ENCODE results near the gene IVL.

IVL gene

DNA sequence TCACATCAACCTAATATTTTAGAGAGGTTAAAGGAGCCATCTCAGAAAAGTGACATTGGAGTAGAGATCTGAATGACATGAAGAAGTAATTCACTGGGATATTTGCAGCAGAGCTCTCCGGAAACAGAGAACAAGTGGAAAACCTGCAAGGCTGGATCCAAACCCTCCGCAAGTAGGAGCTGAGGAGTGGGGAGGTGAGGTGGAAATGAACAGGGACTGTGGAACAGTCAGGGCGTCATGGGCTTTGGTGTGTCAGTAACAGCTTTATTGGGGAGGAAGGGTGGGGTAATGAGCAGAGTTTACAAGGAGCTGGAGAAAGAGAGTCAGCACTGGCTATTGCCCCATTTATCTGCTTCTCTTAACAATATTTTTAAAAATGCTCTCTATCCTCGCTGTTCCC lies 9.3 kb upstream of the IVL start:
- no peak for ATAC-seq
- no peak for DNase-seq

DNA sequence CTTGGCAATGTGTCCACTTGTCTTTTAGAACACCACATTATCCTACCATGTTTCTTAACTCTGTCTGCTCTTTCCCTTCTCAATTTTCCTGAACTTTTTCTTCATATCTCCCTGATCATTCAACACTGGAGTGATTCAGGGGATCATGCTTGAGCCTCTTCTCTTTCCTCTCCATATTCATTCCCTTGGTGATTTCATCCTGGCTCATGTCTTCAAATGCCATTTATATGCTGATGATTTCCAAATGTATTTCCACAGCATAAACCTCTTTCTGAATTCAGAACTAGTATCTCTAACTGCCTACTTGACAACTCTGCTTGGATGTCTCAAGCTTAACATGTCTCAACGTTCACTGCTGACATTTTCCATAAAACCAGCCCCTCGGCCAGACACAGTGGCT lies 8.5 kb upstream of the IVL start:
- DNase-seq (no peak), ATAC-seq (no peak)

DNA sequence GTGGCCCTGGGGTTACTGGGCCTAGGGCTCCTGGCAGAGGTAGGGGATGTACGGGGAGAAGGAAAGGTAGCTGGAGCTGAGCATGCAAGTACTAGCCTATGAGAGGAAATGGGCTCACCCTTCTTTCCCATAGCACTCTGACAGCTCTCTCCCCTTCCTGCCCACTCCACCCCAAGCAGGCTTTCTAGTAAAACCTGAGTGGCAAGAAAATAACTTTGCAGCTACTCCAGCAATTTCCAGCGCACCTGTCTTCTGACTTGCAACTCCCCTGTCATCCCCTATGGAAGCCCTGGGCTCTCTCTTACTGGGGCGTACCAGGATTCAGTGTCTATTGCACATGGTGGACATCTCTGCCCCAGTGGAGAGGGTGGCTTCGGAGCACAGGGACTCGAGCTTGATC lies 6.7 kb upstream of the IVL start:
- ATAC-seq (no peak), DNase-seq (no peak)

DNA sequence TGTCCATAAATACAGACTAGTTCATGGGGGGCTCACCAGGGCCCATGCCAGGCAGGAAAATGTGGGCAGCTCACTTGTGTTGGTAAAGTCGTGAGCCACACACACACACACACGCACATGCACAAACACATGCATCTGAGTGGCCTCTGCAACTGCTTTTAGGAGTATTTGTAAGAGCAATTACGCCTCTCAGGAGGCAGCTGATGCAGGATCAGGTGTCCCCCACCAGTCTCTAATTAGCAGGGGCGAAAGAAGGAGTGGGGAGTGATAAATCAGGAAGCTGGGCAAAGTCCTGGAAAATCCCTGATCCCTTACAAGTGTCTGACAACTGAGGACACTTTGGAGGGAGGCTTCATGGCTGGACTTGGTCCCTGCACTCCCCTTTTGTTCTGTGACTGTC lies 5.7 kb upstream of the IVL start:
- no peak for ATAC-seq

DNA sequence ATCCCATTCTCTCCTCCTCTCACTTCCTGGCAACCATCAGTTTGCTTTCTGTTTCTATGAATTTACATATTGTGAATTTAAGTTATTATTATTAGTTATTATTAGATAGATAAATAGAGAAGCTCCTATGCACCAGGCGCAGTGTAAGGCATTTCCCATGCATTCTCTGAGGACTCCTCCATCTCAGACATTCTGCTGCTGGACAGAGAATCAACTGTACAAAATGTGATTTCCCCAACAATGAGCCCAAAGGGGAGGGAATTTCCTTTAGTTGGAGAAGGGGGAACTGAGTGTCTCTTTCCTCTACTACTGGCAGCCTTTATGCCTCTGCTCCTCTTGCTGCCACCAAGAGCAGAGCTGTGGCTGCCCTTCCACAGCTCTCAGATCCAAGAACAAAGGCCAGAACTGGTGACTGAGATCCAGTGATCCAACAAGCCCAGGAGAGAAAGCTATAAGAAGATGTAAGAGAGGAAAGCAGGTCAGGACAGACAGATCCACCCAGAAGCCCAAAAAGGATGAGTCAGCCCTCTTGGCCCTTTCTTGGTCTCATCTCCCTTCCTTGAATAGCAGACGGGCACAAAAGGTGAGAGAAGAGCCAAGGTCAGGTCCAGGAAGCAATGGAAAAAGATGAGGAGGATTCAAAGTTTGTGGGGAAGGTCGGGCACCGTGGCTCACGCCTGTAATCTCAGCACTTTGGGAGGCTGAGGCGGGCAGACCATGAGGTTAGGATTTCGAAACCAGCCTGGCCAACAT lies 3.5 kb upstream of the IVL start:
- no peak for ATAC-seq
- DNase-seq: no peak

More for the DNA sequence above, 5.7 kb upstream of the IVL start:
- no peak for DNase-seq

DNA sequence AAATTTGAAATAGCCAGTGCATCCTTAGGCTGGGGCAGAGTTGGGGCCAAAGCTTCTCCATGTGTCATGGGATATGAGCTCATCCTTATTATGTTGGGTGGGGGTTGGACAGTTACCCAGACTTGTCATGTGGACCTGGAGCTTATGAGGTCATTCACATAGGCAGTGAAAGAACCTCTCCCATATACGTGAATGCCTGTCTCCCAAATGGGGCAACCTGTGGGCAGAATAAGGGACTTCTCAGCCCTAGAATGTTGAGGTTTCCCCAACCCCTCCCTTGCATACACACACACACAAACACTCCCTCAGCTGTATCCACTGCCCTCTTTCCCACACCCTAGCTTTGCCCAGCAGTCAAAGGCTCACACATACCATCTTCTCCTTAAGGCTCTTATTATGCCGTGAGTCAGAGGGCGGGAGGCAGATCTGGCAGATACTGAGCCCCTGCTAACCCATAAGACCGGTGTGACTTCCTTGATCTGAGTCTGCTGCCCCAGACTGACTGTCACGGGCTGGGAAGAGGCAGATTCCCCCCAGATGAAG lies 2.3 kb upstream of the IVL start:
- peak; percentile 21 for ATAC-seq
- no peak for DNase-seq

DNA sequence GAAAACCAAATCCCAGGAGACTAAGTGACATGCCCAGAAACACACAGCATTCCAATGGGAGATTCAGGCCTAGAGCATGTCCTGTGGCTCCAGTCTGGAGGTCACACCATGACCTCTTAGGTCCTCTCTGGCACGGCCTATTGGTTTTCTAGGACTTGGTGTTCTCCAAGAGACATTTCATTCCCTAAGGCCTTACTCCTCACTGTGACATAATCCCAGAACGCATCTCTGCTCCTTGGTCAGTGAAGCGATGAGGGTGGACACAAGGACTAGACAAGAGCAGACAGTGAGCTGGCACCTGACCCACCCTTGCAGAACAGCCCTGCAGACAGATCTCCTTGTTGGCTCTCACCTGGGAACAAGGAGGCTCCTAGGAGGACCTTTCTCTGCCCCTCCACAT lies 860 bp downstream of the IVL start:
- no peak for DNase-seq
- no peak for ATAC-seq

DNA sequence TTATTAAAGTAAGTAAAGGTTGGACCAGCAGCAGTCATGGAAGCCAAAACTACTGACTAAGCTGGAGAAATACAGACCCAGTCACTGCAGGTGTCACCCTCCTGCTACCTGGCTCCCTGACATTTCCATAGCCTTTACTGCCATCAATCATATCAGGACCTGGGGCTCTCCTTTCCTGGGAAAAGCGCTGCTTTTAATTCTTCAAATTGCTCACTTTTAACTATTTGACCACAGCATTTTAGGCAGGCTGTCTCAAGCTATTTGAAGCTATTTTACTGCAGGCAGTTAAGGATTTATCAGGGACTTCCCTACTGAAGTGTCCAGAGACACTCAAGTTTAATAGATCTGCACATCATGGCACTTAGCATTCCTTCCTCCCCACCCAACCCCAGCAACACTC lies 4.1 kb downstream of the IVL start:
- ATAC-seq (no peak), DNase-seq (no peak)

DNA sequence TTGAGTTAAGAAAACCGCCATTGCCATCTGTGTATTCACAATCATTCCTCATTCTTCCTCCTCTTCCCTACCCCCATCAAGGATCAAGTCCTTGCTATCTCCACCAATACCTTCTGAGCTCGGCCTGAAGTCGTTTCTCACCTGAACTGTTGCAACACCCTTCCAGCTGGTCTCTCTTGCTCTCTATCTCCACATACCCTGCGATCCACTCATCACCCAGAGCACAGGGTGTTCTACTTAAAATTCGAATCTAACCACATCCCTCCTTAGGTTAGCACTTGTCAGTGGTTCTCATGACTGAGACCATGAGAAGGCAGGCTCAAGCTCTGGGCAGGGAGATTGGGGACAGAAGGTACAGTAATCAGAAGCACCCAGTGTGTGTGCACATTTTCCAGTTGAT lies 4.6 kb downstream of the IVL start:
- ATAC-seq (no peak), DNase-seq (no peak)

DNA sequence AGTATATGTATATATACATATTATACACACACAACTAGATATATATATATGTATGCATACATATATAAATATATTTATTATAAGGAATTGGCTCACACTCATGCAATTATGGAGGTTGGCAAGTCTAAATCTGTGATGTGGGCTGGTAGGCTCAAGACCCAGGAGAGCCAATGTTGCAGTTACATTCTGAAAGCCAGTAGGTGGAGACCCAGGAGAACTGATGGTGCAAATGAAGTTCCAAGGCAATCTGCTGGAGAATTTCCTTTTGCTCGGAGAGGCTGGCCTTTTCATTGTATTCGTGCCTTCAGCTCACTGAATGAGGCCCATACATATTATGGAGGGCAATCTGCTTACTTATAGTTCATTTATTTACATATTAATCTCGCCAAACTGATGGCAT lies 9.4 kb downstream of the IVL start:
- ATAC-seq: no peak

DNA sequence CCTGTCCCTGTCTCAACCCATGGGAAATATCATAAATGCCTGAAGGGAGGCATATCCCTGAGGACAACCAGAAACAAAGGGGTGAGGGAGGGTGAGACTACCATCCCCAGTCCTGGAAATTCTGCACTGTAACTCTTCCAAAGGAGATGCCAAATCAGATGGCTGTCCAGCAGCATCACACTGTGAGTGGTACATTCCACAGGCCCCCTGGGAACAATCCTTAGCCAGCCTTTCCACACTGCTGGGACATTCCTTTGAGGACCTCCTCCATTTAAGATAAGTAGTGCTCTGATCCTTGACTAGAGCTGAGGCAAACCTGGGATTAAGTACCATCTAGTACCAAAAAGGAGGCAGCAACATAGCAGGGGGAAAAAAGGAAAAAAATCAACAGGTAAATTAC lies 10.7 kb downstream of the IVL start:
- no peak for ATAC-seq
- DNase-seq: no peak

More for the DNA sequence above, 9.4 kb downstream of the IVL start:
- DNase-seq: no peak

DNA sequence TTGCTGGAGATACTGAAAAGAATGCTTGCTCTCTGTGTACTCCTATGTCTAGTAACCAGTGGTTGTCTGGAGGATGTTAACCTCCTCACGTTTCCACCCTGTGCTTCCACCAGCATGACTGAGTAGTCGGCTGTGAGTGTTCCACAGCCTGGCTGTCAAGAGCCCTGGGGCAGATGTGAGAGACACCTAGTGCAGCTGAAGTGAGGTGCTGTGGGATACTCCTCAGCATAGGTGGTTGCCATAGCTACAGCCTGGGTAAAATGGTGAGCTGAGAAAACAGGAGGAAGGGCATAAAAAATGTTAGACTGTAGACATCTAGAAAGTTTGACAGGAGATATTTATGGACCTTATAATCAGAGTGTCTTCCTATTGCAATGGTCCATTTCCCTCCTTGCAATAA lies 15.8 kb downstream of the IVL start:
- no peak for ATAC-seq

DNA sequence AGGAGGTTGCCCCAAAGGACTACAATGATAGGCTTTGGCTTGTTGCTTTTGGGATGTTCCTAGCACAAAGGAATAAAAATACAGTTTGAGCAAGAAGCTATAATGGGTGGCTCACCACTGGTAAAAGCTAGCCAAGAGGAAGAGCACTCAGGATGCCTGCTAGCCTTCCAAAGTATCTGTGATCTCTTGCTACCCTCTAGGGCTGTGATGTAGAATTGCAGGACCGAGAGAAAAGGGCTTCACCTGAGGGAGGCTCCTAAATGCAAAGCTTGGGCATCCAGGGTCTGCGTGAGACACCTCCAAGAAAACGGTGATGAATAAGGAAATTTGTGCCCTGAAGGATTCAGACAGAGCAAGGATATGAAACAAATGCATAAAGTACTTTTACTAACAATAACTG lies 17.7 kb downstream of the IVL start:
- ATAC-seq: no peak
- DNase-seq: no peak

More for the DNA sequence above, 15.8 kb downstream of the IVL start:
- DNase-seq: no peak

DNA sequence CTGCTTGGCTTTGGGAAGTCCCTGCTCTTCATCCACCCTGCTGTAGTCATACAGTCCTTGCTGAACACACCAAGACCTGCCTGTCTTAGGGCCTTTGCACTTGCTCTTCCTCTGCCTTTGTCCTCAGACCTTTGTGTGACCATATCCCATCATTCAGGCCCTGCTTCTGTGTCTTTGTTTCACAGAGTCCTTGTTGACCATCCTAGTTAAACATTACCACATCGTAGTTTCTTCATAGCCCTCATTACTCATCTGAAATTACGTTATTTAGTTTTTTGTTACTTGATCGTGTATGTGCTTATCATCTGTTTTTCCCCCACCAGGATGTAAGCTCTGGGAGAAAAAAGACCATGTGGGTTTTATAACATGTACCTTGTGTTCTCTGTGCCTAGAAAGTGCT lies 20.3 kb downstream of the IVL start:
- ATAC-seq (no peak), DNase-seq (no peak)

DNA sequence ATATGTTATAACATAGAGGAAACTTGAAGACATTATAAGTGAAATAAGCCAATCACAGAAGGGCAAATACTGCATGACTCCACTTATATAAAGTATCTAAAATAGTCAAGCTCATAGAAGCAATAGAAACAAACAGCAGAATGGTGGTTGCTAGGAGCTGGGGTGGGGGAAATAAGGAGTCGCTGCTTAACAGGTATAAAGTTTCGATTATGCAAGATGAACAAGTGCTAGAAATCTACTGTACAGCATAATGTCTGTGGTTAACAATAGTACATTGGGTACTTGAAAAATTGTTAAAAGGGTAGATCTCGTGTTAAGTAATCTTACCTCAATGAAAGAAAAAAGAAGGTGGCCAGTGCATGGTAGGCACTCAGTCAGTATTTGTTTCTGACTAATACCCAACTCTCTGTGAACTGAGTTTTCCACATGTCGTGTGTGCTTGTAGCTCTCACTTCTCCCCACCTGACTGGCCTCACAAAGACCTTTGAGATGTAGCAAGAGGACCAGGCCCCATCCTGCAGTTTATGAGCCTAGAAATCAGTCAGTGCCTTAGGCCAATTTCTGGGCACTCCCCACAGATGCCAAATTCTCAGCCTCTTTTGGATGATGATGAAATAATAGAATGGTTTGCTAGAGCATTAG lies 23.9 kb downstream of the IVL start:
- DNase-seq (no peak), ATAC-seq (no peak)

DNA sequence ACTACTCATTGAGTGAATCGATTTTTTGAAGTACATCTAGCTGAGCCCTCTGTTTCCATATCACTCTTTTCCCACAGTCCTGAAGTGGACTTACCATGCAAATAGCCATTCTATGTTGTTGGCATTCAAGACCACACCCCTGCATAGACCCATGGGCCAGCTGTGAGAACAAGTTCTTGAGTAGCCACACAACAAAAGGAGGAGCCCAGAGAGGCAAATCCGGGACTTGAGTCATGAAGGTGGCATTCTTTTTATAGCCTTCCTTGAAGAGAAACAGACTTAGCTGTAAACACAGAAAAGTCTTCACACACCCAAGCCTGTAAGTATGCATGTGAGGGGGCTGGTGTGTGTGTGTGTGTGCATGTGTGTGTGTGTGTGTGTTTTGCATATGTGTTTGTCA lies 24.9 kb downstream of the IVL start:
- DNase-seq: no peak
- ATAC-seq: no peak

DNA sequence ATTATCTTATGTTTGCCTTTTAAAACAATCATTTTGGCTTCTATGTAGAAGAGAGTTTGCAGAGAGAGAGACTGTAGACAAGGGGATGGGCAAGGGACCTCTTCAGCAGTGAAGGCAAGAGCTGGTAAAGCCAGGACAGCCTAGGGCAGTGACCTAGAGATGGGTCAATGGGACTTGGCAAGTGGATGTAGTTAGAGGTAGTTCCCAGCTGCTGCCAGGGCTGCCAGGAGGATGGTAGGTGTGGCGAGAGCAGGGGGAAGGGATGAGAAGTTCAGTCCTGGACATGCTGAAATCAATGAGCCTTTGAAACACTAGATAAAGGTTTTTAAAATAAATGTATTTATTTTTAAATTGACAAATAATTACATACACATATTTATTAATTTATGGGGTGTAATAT lies 32.3 kb downstream of the IVL start:
- no peak for DNase-seq
- ATAC-seq: no peak

DNA sequence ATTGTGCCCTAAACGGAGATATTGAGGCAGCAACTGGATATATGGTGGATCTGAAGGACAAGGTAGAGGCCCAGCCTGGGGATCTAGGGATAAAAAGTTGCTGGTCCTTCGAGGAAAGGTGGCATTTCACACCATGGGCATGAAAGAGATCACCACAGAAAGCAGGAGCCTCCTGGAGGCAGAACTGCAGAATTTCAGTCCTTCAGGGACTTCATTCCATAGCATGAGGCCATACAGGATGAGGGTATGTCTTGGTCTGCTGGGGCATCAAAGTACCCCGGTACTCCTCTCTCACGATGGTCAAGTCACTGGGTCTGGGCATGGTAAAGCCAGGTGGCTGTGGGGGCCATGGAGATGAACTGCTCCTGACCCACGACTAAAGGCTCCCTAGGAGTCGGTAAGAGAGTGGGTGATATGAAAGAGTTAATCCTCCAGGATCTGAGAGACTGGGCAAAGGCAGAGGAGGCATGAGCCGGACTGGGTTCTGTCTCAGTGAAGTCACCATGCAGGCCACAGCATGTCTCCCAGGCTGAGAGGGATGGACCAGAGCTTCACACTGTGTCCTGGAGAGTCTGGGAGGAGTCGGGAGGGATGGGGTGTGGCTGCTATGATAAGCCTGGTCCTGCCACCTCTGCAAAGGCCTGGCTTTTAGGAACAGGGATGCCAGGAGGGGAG lies 32.8 kb downstream of the IVL start:
- ATAC-seq (no peak), DNase-seq (no peak)

DNA sequence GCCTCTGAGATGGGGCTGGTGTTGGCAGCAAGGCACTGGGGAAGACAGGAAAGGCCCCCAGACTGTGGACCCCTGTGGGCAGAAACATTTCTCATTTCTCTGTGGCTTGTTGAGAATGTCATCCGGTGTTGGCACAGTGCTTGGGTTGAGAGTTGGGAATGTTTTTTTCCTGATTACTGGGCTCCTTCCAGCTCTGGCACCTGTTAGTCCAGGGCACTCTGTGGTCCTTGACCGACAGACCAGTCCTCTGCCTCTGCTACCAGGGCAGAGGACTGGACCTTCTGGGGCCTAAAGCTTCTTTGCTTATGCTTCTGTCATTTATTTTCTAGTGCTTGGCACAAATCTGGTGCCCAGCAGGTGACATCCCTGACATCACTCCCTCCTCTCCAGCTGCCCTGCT lies 33.8 kb downstream of the IVL start:
- no peak for ATAC-seq
- no peak for DNase-seq

DNA sequence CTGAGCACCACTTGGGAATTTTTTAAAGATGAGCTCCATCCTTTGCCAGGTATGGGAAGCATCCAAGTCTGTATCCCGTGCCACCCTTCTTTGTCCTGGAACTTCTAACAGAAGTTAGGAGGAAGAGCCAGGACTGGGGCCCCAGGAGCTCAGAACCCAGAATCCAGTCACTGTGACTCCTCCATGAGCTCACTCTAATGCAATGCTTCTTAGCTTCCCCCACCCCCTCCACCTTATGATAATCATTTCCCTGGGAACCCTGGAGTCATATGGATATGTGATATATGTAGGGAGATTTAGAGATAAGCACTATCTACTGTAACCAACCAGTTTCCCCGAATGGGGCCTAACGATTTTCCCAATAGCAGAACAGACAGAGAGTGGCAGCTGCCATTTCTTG lies 37.9 kb downstream of the IVL start:
- ATAC-seq (no peak), DNase-seq (no peak)

DNA sequence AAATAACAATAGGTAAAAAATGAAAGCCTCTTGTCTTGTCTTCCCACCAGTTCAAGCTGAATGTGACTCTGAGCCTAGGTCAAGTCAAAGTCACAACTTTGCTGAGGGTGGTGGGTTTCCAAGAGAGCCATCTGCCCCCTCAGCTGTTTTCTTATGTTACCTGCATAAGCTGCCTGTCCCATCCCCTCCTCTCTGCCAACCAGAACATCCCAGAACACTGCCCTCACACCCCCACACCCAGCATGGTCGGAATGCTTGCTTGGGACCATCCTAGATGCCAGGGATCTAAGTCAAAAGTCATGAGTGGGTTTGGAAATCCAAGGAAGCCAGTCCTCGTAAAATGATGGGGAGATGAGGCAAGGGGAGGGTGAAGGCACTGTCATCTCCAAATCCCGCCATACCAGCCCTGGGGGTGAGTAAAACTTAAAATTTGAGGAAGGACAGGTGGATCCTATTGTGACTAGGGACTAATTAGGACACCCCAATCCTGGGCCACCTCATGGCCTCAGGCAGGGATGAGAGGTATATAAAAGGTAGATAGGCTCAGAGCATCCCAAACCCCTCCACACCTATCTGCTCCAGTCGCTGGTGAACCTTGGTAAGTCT lies 38.4 kb downstream of the IVL start, which contains the start of gene SPRR5:
SPRR5 (plus strand) TSS at position 556 of the 606 bp plus-strand sequence. CDS start 1,349 bp downstream, outside the sequence.
- ATAC-seq (no peak), DNase-seq (no peak)

DNA sequence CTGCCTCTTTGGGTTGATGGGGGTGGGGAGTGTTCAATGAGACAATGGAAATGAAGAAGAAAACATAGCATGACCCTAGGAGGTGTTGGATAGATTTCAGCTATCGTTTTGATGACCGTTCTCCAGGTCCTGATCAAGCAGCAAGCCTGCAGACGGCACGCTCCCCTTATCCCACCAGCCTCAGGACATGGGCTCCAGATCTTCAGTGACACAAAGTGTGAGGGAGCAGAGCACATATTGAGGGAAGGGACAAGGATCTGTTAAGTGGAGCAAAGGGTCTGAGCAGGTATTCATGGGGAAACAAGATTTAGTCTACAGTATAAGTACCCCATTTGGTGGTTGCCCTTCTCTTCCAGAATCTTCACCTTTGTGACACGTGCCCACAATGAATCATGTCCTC lies 43.4 kb downstream of the IVL start:
- ATAC-seq (no peak), DNase-seq (no peak)

DNA sequence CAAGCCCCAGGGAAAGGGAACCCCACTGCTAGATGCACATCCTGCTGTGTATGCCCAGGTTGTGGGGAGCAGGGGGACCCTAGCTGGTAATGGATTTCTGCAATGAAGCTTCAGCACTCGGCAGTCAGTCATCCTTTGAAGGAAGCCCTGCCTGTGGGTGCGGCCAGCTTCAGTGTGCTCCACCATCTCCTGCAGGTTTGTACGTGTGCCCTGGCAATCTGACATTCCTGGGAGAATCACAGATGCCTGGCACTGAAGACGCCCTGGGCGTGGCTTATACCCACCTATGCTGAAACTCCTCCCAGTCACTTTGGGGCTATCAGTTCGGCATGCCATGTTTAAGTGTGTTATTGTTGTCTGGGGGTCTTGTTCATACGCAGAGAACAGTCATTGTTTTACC lies 45.4 kb downstream of the IVL start:
- ATAC-seq (no peak), DNase-seq (no peak)

Data from stimulated activated naive CD8-positive, alpha-beta T cell treated with anti-CD3 and anti-CD28 coated beads, Interleukin-15, Interleukin-2, amounts not matched to agents 100 U/mL and 50 U/mL, for 24 hours (primary cell).